DND-41 (cell line): ENCODE data around the gene CAND2.
"Not testable (repeated sequence)": the region's sequence is repeated elsewhere in the genome, so short reads cannot be mapped to it uniquely, and the experiment has no call there.

ENCODE experiments used
- ATAC-seq: fragments of 200-7000 bp; cut with Tn5 transposase; 3 replicates; pipeline ENCODE4 v1.9.1; 2021; ENCODE audit warnings: low read depth; ENCODE audit not compliant: insufficient read depth
- DNase-seq: peaks from one replicate; pipeline ENCODE4 v3.0.0-alpha.2; 2020
- H2AFZ ChIP-seq: 2 replicates; pipeline ENCODE4 v1.6.0; 2012; ENCODE audit warnings: low read depth, low read length
- H3K27ac ChIP-seq: 2 replicates; pipeline ENCODE4 v1.5.1; 2012; ENCODE audit warnings: low read length, inconsistent platforms
- H3K27me3 ChIP-seq: fragments of 200-600 bp; sonication (generic); 2 replicates; pipeline ENCODE4 v1.6.0; 2012; ENCODE audit warnings: low read length, mild to moderate bottlenecking, inconsistent platforms; ENCODE audit not compliant: insufficient read depth, poor library complexity
- H3K36me3 ChIP-seq: 2 replicates; pipeline ENCODE4 v1.5.1; 2012; ENCODE audit warnings: low read length, inconsistent platforms; ENCODE audit not compliant: insufficient read depth
- H3K4me1 ChIP-seq: 2 replicates; pipeline ENCODE4 v1.5.1; 2012; ENCODE audit warnings: mild to moderate bottlenecking, low read length; ENCODE audit not compliant: insufficient read depth
- H3K4me2 ChIP-seq: 2 replicates; pipeline ENCODE4 v1.6.0; 2012; ENCODE audit warnings: mild to moderate bottlenecking, moderate library complexity, low read length, inconsistent platforms; ENCODE audit not compliant: insufficient read depth
- H3K4me3 ChIP-seq, 2 experiments: fragments of 200-600 bp in 1 of 2; shearing (Covaris generic) in 1 of 2; 2 replicates each; pipeline ENCODE4 v1.5.1; 2012 to 2016; ENCODE audit warnings: inconsistent platforms in 2 of 2, low read length in 2 of 2, mild to moderate bottlenecking in 2 of 2, low read depth in 1 of 2, moderate library complexity in 1 of 2
- H3K79me2 ChIP-seq: 2 replicates; pipeline ENCODE4 v1.6.0; 2012; ENCODE audit warnings: low read length, inconsistent platforms; ENCODE audit not compliant: insufficient read depth
- H3K9ac ChIP-seq: 2 replicates; pipeline ENCODE4 v1.6.0; 2012; ENCODE audit warnings: low read depth, mild to moderate bottlenecking, inconsistent platforms, low read length, moderate library complexity
- H3K9me3 ChIP-seq: 2 replicates; pipeline ENCODE4 v1.5.1; 2012; ENCODE audit warnings: low read length, moderate library complexity, mild to moderate bottlenecking, inconsistent platforms; ENCODE audit not compliant: insufficient read depth, severe bottlenecking
- H4K20me1 ChIP-seq: 2 replicates; pipeline ENCODE4 v1.6.0; 2012; ENCODE audit warnings: low read length; ENCODE audit not compliant: insufficient read depth
- CTCF ChIP-seq: IDR thresholded peaks from 2 replicates; pipeline ENCODE4 v1.5.1; 2012; ENCODE audit warnings: borderline replicate concordance, low read length, moderate library complexity, mild to moderate bottlenecking; ENCODE audit not compliant: poor library complexity, severe bottlenecking; ENCODE audit errors: extremely low read depth
- EZH2 ChIP-seq: IDR thresholded peaks from 3 replicates; pipeline ENCODE4 v1.6.1; 2012; ENCODE audit warnings: borderline replicate concordance, low read depth, mild to moderate bottlenecking, moderate library complexity, low read length, inconsistent platforms; ENCODE audit not compliant: severe bottlenecking

CAND2 gene

GRCh38 chr3:12775226-12775625 is 21.3 kb upstream of the CAND2 start:
- Histone ChIP-seq H3K79me2 (no peaks in the 10 kb centered on the region), H4K20me1 (no peaks in the 10 kb centered on the region), H2AFZ (no peak overlapping the region), H3K9ac (no peak overlapping the region), H3K4me3 (no peak overlapping the region), H3K36me3 (no peaks in the 10 kb centered on the region), H3K27ac (no peak overlapping the region), H3K9me3 (no peaks in the 10 kb centered on the region), H3K4me2 (no peak overlapping the region), H3K4me1 (no peaks in the 10 kb centered on the region), H3K27me3 (peaks cover 9% of the 10 kb centered on the region)
- DNase-seq (no peak), ATAC-seq (no peak)
- TF ChIP-seq EZH2 (no peak), CTCF (no peak)

DNA sequence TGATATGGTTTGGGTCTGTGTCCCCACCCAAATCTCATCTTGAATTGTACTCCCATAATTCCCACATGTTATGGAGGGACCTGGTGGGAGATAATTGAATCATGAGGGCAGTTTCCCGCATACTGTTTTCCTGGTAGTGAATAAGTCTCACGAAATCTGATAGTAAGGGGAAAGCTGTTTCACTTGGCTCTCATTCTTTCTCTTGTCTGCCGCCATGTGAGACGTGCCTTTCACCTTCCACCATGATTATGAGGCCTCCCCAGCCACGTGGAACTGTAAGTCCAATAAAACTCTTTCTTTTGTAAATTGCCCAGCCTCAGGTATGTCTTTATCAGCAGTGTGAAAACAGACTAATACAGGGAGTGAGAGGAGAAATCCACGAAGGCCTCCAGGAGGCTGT is 20.5 kb upstream of the CAND2 start:
- H3K27me3 ChIP-seq, H3K79me2 ChIP-seq, H2AFZ ChIP-seq, H3K9ac ChIP-seq, H3K9me3 ChIP-seq, H4K20me1 ChIP-seq, ATAC-seq, DNase-seq, H3K4me3 ChIP-seq, H3K27ac ChIP-seq, H3K36me3 ChIP-seq, H3K4me1 ChIP-seq, H3K4me2 ChIP-seq: not testable (repeated sequence)

GRCh38 chr3:12777171-12777570 is 19.3 kb upstream of the CAND2 start:
- no peak for DNase-seq
- no peaks in the 10 kb centered on the region for H3K79me2 ChIP-seq
- H2AFZ ChIP-seq, result no peak overlapping the region
- H3K4me1 ChIP-seq, result no peaks in the 10 kb centered on the region
- no peak overlapping the region for H3K4me3 ChIP-seq
- TF ChIP-seq CTCF, result no peak
- no peak for TF ChIP-seq EZH2
- ATAC-seq, result no peak
- H3K4me2 ChIP-seq, result no peak overlapping the region
- H3K9ac ChIP-seq, result no peak overlapping the region
- H3K27ac ChIP-seq, result no peak overlapping the region
- H3K36me3 ChIP-seq, result no peaks in the 10 kb centered on the region
- H3K9me3 ChIP-seq, result no peaks in the 10 kb centered on the region
- no peaks in the 10 kb centered on the region for H4K20me1 ChIP-seq
- H3K27me3 ChIP-seq, result peaks cover 9% of the 10 kb centered on the region

GRCh38 chr3:12780751-12781150 is 15.7 kb upstream of the CAND2 start:
- no peak overlapping the region for H3K4me2 ChIP-seq
- TF ChIP-seq EZH2 (no peak), CTCF (no peak)
- no peaks in the 10 kb centered on the region for H3K36me3 ChIP-seq
- no peak overlapping the region for H3K4me3 ChIP-seq
- H4K20me1 ChIP-seq, result no peaks in the 10 kb centered on the region
- no peak for ATAC-seq
- no peak overlapping the region for H3K27ac ChIP-seq
- no peaks in the 10 kb centered on the region for H3K9me3 ChIP-seq
- H2AFZ ChIP-seq, result no peak overlapping the region
- peaks cover 13% of the 10 kb centered on the region for H3K27me3 ChIP-seq
- H3K9ac ChIP-seq, result no peak overlapping the region
- H3K79me2 ChIP-seq, result no peaks in the 10 kb centered on the region
- no peak for DNase-seq
- H3K4me1 ChIP-seq, result no peaks in the 10 kb centered on the region
